Measurements from ENCODE around the gene FLT3. TPM values are rescaled to one million over a fixed set of nuclear protein-coding genes. Genes with fewer than 3 reads are reported as not detected.

FLT3 gene
- total and polyA plus RNA-seq, 9 of the 15 experiments (the other 6 are each of a cell fraction or from before 2014, with no cell fraction given), result not detected

- no peak for TF ChIP-seq CHD7 (IDR thresholded peaks at IDR 0.05; ENCODE audit: low read depth, low read length)
These were observed 51.6 kb downstream of the FLT3 start (continued) for GRCh38 chr13:28048768-28049167.

Measured in K562 (cell line).